ENCODE results near the gene BANP.

DNA sequence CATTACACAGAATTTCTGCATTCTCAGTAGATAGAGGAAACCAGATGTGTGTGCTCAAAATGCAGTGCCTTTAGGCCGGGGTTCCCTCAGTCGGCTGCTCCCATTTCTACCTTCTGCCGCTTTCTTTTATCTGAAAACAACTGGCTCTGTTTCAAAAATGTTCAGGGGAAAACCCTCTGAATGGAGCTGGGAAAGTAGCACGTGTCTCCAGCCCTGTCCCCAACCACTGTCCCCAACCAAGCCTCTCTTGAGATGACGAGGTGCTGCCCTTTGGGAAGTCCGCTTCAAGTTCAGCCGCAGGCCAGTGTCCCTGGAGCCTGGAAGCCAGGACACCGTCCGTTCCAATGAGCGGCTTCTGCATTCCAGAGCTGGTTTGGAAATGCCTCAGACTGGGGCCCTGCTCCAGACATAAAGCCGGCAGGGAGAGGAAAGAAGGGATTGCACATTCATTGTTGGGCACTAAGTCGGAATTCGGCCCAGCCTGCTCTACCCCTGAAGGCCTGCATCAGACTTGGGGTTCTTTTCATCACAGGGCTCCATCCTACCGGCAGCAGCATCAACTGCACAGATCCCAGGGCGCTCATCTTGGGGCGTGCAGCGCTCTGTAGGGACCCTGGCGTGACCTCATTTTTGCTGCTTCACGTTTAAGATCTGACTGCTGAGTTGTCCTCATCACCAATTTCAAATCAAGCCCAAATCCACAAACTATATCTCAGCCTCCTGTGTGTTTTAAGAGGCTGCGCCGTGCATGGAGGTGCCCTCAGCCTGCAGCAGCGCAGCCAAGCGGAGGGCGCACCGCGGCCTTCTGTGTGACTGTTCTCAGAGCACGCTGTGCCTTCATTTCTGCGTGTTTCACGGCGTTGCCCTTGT, 111.3 kb downstream of the BANP start:
- TF ChIP-seq, protein P1, sequence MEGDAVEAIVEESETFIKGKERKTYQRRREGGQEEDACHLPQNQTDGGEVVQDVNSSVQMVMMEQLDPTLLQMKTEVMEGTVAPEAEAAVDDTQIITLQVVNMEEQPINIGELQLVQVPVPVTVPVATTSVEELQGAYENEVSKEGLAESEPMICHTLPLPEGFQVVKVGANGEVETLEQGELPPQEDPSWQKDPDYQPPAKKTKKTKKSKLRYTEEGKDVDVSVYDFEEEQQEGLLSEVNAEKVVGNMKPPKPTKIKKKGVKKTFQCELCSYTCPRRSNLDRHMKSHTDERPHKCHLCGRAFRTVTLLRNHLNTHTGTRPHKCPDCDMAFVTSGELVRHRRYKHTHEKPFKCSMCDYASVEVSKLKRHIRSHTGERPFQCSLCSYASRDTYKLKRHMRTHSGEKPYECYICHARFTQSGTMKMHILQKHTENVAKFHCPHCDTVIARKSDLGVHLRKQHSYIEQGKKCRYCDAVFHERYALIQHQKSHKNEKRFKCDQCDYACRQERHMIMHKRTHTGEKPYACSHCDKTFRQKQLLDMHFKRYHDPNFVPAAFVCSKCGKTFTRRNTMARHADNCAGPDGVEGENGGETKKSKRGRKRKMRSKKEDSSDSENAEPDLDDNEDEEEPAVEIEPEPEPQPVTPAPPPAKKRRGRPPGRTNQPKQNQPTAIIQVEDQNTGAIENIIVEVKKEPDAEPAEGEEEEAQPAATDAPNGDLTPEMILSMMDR (IDR thresholded peaks at IDR 0.05), result no peak
- TF ChIP-seq POLR2AphosphoS5 (IDR thresholded peaks at IDR 0.05; ENCODE audit: insufficient read depth in 1 of 2, low read depth in 1 of 2) (no peak), POLR2A (IDR thresholded peaks at IDR 0.05) (no peak)
